Subcutaneous adipose tissue (tissue), 4 donors: ENCODE results near the gene GLIS2. TPM values are rescaled to one million over a fixed set of nuclear protein-coding genes. Genes with fewer than 3 reads are reported as not detected.

ENCODE experiments used
- total RNA-seq, 4 donors: library from RNA; depleted of rRNA; stranded (reverse); fragments of >200 nt; gene quantifications; one replicate each; pipeline ENCODE4 v1.1.0, GENCODE V29; 2016
- TF ChIP-seq, protein P1 (sequence below): fragments of 450-650 bp; IDR thresholded peaks from one replicate; pipeline ENCODE4 v1.5.1; 2016; ENCODE audit warnings: low read depth, mild to moderate bottlenecking, control low read depth, antibody characterized with exemption, moderate library complexity

The GLIS2 gene
- total RNA-seq, 4 donors from 2014 or later = 0.85 to 2.1 (median 1.5) TPM

DNA sequence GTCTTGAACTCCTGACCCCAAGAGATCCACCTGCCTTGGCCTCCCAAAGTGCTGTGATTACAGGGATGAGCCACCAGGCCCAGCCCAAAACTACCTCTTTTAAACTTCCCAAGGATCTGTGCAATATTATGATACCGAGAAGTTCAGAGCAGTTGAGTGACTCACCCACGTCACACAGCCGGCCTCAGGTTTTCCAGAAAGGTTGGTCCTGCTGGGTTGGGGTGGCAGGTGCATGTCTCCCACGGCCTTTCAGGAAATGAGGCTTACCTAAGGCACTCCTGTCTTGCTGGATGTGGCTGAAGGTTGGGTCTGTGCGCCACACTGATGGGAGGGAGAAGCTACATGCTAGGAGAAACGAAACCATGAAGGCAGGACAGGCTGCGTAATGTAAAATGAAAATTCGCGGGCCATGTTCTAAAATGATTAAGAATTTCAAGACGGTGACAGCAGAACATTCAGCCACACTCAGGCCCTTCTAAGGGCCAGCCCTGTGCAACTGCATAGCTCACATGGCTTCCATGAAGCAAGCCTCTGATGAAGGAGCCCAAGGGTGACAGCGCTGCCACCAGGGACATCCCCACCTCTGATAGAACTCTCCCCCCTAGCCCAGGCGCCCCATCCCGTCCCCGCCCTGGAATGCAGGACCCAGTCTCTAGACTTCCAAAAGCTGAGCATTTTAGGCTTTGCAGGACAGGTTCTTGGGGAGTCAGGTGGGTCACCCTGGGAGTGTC, 6.6 kb upstream of the GLIS2 start:
- TF ChIP-seq, protein P1, sequence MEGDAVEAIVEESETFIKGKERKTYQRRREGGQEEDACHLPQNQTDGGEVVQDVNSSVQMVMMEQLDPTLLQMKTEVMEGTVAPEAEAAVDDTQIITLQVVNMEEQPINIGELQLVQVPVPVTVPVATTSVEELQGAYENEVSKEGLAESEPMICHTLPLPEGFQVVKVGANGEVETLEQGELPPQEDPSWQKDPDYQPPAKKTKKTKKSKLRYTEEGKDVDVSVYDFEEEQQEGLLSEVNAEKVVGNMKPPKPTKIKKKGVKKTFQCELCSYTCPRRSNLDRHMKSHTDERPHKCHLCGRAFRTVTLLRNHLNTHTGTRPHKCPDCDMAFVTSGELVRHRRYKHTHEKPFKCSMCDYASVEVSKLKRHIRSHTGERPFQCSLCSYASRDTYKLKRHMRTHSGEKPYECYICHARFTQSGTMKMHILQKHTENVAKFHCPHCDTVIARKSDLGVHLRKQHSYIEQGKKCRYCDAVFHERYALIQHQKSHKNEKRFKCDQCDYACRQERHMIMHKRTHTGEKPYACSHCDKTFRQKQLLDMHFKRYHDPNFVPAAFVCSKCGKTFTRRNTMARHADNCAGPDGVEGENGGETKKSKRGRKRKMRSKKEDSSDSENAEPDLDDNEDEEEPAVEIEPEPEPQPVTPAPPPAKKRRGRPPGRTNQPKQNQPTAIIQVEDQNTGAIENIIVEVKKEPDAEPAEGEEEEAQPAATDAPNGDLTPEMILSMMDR = no peak

DNA sequence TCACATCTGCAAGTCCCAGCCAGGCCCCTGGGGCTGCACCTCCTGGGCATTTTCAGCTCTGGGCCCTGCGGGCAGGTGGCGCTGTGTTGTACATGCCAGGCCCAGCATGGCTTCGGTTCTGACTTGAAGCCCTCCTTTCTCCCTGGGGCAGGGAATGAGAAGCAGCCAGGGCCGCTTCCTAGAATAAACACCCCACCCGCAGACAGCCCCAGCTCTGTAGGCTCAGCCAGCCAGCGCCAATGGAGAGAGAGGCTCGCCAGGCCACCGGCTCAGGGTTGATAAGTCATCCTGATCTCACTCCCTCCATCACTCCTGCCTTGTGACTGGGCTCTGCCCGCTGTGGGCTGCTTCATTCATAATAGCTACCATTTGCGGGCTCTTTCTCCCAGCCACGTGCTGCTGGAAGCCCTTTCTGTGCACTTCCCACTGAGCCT, 6.0 kb upstream of the GLIS2 start:
- TF ChIP-seq, protein P1 = no peak

DNA sequence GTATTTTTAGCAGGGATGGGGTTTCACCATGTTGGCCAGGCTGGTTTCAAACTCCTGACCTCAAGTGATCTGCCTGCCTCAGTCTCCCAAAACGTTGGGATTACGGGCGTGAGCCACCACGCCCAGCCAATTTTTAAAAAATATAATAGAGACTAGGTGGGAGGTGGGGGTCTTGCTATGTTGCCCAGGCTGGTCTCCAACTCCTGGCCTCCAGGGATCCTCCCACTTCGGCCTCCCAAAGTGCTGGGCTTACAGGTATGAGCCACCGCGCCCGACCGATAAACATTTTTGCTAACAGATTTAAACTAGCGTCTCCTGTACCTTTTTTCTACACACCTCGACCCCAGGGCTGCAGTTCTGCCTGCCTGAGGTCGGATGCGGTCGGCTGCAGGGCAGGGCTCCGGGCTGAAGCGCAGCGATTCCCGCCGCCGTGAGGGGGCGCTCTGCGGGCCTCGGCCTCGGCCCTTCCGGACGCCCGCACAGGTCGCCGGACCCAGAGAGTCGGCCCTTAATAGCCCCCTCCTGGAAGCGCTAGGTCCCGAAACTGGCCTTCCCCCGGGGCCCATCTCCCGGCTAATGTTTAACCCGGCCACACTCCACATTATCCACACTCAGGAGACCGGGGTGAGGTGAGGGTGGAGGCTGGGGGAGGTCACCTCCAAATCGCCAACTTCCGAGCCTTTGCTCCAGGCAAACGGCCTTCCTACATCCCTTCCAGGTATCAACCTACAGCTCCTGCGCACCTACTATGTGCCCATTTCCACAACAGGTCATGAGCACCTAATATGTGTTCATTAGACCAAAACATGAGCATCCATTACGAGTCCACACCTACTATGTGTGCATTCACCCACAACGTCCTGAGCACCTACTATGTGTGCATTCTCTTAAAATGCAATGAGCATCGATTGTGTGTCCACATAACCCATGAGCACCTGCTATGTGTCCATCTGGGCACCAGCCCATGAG, 2.0 kb upstream of the GLIS2 start:
- TF ChIP-seq, protein P1 = no peak

DNA sequence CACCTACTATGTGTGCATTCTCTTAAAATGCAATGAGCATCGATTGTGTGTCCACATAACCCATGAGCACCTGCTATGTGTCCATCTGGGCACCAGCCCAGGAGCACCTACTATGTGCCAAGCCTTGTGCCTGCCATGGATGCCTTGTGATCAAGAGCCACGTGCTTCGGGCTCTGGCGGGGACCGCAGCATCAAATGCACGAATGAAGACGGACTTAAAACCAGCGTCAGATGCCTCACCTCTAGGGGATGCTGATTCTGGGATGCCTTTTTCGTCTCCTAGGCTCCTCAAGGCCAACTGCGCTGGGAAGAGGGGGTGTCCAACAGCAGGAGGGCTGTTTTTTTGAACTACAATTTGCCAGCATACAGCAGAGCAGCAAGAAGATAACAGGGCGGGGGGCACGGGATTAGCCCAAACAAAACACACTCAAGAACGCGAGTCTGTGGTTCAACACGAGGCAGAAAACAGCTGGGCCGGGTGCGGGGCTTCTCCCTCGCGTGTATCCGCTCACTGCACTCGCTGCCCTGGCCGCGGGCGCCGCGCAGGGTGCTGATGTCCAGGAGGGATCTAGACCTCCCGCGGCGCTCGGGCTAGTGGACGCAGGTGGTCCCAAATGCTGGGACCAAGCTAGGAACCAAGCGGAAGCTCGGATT, 1.2 kb upstream of the GLIS2 start:
- TF ChIP-seq, protein P1 = no peak

DNA sequence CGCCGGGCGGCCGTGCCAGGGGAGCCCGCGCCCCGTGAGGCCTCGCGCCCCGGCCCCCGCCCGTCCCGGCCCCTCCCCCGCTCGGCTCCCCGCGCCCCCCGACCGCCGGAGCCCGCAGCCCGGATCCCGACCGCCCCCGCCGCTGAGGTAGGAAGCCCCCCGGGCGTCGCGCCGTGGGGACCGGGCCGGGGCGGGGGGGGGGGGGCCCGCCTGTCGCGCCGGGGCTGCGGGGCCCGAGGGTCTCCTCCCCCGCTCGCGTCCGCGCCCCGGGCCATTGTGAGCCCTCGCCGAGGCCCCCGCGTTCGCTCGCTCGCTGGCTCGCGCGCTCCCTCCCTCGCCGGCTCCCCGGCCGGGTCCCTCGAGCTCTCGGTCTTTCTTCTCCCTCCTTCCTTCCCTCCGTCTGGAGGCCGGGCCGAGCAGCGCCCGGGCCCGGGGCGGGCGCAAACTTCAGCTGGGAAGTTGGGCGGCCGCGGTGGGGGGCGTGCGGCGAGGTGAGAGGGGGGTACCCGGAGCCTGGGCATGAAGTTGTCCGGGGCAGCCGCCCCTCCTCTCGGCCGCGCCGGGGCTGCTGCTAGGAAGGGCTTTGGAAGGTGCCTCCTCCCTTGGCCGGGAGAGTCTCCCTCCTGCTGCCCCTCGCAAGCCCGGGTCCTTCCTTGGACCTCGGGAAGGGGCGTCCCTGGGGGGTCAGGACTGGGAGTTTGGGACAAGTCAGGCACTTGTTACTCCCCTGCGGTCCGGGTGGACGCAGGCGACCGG, 419 bp downstream of the GLIS2 start:
- TF ChIP-seq, protein P1 = no peak

DNA sequence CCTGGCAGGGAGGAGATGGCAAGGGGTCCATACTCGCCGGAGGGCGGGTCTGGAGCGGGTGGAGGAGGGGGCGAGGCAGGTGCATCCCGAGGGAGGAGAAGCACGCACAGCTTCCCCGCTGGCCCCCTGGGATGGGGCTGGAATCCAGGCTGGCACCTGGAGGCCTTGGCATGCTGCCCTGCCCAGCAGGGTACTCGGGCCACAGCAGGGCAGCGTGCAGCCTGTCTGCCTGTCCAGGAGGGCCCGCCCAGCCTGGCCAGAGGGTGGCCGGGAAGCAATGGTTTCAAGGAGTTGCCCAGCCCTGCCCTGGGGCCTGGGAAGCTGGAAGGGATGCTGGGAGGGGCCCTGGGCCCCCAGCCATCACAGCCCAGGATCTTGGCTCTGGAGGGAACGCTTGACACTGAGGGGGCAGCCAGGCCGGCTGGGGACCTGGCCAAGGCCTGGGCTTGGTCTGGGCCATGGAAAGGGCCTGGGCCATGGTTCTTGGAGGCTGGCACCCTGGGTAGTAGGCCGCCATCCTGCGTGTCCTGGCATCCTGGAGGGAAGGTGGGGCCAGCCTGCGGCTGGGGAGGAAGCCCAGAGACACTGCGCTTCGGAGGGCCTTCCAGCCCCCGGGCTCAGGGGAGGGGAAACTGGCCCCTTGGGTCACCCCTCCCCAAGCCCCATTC, 1.1 kb downstream of the GLIS2 start:
- TF ChIP-seq, protein P1 = no peak
